NCI-H82 treated with DMSO at 0.1 percent for 48 hours (cell line): ENCODE measurements around the gene FMC1.

Source experiments
- DNase-seq: peaks from one replicate; lab custom pipeline; 2025; ENCODE audit not compliant: unreplicated experiment; lab: John Stamatoyannopoulos, UW

FMC1 gene

DNA sequence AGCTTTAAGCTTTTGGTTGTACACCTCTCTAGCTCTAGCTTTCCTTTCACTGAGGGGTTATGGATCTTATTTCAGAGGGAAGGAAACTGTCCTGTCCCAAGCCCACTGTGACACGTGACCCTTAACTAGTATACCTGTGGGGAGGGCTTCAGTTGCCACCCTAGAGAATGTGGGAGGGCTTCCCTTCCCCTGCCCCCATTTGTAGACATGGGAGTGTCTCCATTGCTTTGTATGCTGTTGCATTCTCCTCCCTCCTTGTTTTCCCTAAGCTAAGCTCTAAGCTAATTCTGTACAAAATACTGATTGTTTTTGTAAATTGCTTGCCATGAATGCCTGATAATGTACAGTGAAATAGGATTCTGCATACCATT, 29.8 kb downstream of the FMC1 start:
- no peak for DNase-seq

DNA sequence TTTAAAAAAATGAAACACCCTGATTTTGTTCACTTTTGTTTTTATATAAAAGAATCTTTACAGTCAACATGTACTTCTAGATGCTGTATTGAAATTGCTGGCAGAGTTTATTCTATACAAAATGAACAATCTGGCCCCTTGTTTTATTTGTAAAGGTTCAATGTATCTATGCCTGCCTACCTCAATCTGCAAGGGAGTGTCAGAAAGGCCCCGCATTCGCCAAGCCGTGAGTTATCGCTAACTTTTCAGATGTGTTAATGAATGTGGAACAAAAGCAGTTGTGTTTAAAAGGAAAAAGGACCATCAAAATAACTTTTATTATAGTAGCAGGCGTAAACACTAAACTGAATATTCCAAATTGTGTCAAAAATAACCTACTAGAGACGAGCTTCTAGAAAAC, 33.1 kb downstream of the FMC1 start:
- no peak for DNase-seq

GRCh38 chr7:139382439-139382838, 41.3 kb downstream of the FMC1 start:
- DNase-seq = peak; percentile 43

GRCh38 chr7:139384611-139385010, 43.5 kb downstream of the FMC1 start:
- no peak for DNase-seq

GRCh38 chr7:139387594-139387993, 46.5 kb downstream of the FMC1 start:
- DNase-seq = no peak

- no peak for DNase-seq
Measured at GRCh38 chr7:139389091-139389490, 48.0 kb downstream of the FMC1 start.

DNA sequence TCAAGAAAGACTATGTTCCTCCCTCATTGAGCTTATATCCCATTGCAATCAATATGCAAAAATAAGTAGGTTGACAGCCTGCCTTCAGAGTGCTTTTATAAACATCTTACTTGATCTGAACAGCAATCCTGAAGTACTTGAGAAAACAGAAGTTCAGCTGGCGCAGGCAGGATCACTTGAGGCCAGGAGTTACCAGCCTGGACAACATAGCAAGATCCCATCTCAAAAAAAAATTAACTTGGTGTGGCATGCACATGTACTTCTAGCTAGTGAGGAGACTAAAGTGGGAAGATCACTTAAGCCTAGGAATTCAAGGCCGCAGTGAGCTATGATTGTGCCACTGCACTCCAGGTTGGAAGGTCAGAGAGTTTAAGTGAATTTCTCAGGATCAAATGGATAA, 48.6 kb downstream of the FMC1 start:
- DNase-seq = no peak

DNA sequence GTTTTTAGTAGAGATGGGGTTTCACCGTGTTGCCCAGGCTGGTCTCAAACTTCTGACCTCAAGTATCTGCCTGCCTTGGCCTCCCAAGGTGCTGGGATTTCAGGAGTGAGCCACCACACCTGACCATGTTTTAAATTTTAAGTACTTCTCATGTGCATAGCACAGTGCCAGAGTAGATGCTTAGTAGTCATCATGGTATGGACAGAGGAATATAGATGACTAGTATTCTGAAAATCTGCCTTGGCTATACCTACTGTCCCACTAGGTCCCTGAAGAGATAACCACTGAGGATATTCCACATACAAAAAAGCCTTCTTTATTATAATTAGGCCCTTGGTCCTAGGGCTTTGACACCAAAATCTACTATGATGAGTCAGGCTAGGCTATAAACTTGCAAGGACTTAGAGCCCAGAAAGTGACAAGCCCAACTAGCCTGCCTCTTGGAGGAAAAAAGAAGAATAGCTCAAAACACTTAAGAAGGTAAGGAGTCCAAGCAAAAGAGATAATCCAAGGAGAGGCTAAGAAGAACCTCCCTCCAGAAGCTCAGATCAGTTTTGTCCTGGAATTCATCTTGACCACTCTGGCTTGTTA, 52.6 kb downstream of the FMC1 start:
- DNase-seq = no peak

- DNase-seq = no peak
Measured at GRCh38 chr7:139394540-139394939, 53.4 kb downstream of the FMC1 start.
